HG03469 (cell line): Measurements from ENCODE around the gene COX6B1.
"Not testable (repeated sequence)": the region's sequence is repeated elsewhere in the genome, so short reads cannot be mapped to it uniquely, and the experiment has no call there.

ENCODE experiments used
- ATAC-seq: cut with Tn5 transposase; IDR thresholded peaks from one replicate; pipeline ENCODE4 v1.9.1; 2021; ENCODE audit warnings: mild to moderate bottlenecking, moderate library complexity, moderate number of reproducible peaks; ENCODE audit not compliant: unreplicated experiment

COX6B1 gene

DNA sequence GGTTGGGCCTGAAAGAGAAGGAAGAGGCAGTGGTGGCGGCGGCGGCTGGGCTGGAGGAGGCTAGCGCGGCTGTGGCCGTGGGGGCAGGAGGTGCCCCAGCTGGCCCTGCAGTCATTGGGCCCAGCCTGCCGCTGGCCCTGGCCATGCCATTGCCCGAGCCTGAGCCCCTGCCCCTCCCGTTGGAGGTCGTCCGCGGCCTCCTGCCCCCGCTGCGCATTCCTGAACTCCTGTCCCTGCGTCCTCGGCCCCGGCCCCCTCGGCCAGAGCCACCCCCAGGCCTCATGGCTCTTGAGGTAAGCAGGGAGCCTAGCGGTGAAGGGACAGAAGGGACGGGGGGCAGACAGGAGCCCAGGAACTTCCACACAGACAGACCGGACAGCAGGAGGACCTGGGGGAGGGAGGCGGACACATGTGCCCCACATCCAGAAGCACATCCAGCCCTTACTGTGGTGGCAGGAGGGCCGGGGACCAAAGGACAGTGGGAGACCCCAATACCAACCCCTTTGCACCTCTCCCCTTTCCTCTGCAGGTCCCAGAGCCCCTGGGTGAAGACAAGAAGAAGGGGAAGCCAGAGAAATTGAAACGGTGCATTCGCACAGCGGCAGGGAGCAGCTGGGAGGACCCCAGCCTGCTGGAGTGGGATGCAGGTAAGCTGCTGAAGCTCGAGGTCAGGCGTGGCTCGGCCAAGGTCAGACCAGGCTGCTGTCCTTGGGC lies 14.2 kb upstream of the COX6B1 start:
- ATAC-seq, result no peak

- ATAC-seq, result no peak
Measured at GRCh38 chr19:35636651-35637050, 11.5 kb upstream of the COX6B1 start.

- no peak for ATAC-seq
Measured at GRCh38 chr19:35637165-35637564, 11.0 kb upstream of the COX6B1 start.

- no peak for ATAC-seq
Measured at GRCh38 chr19:35639321-35639639, 8.8 kb upstream of the COX6B1 start.

GRCh38 chr19:35639863-35640262 lies 8.3 kb upstream of the COX6B1 start:
- ATAC-seq, result no peak

- no peak for ATAC-seq
Measured at GRCh38 chr19:35641515-35642151, 6.5 kb upstream of the COX6B1 start, which contains the start of gene ETV2. ETV2 (plus strand) TSS chr19:35641745; CDS start chr19:35642461, 716 bp downstream.

GRCh38 chr19:35642312-35642711 lies 5.8 kb upstream of the COX6B1 start:
- ATAC-seq, result no peak

- no peak for ATAC-seq
Measured at GRCh38 chr19:35642798-35643254, 5.3 kb upstream of the COX6B1 start.

GRCh38 chr19:35643255-35644205 lies 4.6 kb upstream of the COX6B1 start:
- ATAC-seq, result no peak

GRCh38 chr19:35644206-35644986 lies 3.7 kb upstream of the COX6B1 start:
- peak; percentile 34 for ATAC-seq

GRCh38 chr19:35644987-35645679 lies 3.0 kb upstream of the COX6B1 start:
- no peak for ATAC-seq

- ATAC-seq, result no peak
Measured at GRCh38 chr19:35645680-35646511, 2.2 kb upstream of the COX6B1 start.

DNA sequence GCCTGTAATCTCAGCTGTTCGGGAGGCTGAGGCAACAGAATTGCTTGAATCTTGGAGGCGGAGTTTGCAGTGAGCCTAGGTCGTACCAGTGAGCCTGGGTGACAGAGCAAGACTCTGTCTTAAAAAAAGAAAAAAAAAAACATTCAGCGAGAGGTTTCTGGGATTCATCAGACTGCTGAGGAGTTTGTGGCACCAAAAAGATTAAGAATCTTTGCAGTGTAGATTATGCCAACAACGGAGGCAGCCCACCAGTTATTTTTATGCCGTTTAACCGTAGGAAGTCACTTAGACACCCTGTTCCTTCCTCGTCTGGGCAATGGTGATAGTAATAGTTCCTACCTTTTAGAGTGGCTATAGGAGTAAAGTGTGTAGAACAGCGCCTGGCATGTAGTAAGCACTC lies 2.5 kb downstream of the COX6B1 start:
- no peak for ATAC-seq

DNA sequence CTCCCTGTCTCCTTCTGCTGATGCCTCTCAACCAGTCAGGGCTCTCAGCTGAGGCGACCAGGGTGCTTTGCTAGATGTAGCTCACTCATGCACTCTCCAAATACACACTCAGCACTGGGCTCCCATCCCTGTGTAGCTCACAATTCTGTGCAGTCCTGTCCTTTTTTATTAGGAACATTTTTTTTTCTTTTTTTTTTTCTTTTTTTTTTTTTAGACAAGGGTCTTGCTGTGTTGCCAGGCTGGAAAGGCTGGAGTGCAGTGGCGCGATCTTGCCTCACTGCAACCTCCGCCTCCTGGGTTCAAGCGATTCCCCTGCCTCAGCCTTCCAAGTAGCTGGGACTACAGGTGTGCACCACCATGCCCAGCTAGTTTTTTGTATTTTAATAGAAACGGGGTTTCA lies 6.7 kb downstream of the COX6B1 start:
- not testable (repeated sequence) for ATAC-seq

- no peak for ATAC-seq
Measured at GRCh38 chr19:35655600-35655999, 7.5 kb downstream of the COX6B1 start.

DNA sequence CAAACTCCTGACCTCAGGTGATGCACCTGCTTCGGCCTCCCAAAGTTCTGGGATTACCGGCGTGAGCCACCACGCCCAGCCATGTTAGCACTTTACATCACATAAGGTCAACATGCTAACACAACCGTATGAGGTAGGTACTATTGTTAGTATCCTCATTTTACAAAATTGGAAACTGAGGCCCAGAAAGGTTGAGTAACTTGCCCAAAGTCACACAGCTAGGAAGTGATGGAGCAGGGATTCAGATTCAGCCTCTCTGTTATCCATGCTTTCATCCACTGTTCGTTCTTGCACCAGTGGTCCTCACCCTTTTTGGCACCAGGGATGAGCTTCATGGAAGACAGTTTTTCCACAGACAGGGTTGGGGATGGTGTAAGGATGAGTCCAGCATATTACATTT lies 8.6 kb downstream of the COX6B1 start:
- ATAC-seq, result no peak

- no peak for ATAC-seq
Measured at GRCh38 chr19:35657904-35658700, 10.0 kb downstream of the COX6B1 start.

GRCh38 chr19:35661995-35662340 lies 13.8 kb downstream of the COX6B1 start:
- no peak for ATAC-seq

GRCh38 chr19:35663981-35664380 lies 15.9 kb downstream of the COX6B1 start:
- ATAC-seq, result no peak
